Tongue (tissue), 2 donors: ENCODE results near the gene NCKAP1. TPM values are rescaled to one million over a fixed set of nuclear protein-coding genes. Genes with fewer than 3 reads are reported as not detected.

Experiments
- DNase-seq: peaks from one replicate; pipeline ENCODE4 v3.0.0-alpha.2; 2015
- total RNA-seq: library from RNA; depleted of rRNA; stranded (reverse); fragments of >200 nt; gene quantifications from one replicate; pipeline ENCODE4 v1.2.3, GENCODE V29; 2014

Gene NCKAP1
- total RNA-seq, 1 donor from 2014 or later = 188 TPM

DNA sequence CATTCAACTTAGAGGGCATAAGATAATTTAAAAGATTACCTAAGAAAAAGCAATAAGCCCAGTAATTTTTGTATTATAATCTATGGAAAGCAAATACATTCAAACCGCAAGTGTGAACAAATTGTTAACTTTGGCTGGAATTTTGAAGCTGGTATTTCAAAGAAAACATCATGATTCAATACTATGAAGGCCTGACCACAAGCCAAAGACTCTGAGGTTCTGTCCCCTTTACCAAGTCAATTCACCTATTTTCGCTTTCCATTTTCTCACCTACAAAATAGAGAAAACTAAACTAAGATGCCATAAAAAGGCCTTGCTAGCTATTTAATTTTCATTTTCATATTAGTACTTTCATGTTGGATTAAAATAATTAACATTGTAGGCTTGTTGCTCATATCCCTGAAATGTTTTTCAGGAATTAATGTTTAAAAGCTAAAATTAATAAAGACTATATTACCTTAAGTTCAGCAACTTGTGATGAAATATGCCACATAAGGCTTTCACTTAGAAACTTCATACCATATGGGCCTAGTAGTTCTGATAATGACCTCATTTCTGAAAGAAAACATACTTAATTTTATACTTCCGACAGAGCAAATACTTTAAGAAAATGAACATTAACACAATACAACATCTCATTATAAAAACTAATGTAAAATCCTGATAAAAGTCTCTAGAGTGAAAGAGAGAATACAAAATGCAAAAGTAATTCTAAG, 86.2 kb downstream of the NCKAP1 start:
- no peak for DNase-seq

DNA sequence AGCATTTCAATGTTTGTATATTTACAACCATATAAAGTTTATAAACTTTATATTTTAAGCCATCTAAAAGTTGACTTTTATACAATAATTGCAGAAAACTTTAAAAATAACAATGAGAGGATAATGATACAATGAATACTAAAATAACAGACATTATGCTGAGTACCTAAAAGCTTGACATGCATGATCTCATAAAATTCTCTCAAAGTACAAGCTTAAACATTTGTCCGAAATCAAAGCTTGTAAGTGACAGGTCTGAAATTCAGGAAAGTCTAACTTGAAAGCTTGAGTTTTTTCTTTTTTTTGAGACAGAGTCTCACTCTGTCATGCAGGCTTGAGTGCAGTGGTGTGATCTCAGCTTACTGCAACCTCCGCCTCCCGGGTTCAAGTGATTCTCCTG, 87.7 kb downstream of the NCKAP1 start:
- no peak for DNase-seq

DNA sequence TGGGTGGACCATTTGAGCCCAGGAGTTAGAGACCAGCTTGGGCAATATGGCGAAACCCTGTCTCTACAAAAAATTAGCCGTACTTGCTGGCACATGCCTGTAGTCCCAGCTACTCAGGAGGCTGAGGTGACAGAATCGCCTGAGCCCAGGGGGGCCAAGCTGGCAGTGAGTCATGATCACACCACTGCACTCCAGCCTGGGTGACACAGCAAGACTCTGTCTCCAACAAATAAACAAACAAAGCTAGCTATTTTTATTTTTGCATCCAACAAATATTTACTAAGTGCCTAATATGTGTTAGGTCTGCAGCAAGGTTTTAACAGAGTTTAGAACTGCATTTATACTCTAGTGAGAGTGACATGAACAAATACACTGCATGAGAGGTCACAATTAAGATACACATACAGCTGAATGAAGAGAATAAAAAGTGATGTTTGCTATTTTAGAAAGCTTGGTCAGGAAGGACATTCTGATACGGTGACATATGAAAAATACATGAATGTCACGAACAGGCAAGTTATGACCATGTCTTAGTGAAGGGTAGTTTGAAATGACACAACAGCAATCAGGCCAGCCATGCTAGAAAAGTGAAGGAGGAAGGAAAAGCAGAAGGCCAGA, 88.6 kb downstream of the NCKAP1 start:
- DNase-seq = no peak

DNA sequence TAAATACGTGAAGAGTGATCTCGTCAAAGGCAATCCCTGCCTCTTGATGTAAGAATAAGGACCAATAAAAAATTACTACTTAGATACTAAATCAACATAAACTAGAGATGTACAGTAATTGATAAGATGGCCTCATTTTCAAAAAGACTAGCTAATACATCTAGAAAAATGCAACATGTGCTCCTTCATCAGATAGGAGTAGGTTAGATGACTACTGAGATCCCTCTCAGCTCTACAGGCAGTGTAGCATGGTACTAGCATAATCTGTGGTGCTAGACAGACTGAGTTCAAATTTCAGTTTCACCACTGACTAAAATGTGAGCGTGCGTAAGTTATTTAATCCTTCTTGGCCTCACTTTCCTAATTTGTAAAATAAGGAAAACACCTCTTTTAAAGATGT, 89.2 kb downstream of the NCKAP1 start:
- no peak for DNase-seq

DNA sequence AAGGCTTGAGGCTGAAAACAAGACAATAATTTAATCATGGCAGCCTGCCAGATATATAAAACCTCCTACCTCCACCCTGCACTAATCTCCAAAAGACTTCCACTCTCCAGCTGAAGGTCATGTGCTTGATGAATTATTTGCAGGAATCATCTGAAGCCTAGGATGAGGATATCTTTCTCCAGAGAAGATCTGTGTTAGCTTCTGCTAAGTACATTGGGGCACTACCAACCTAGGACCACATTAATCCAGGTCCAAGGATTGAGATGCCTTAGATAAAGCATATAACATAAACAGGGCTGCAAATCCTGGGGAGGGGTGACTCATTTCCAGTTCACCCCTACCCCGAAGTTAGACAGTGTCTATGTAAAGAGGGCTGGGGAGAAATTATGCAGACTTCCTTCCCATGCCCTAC, 91.3 kb downstream of the NCKAP1 start:
- peak; percentile 7 for DNase-seq

DNA sequence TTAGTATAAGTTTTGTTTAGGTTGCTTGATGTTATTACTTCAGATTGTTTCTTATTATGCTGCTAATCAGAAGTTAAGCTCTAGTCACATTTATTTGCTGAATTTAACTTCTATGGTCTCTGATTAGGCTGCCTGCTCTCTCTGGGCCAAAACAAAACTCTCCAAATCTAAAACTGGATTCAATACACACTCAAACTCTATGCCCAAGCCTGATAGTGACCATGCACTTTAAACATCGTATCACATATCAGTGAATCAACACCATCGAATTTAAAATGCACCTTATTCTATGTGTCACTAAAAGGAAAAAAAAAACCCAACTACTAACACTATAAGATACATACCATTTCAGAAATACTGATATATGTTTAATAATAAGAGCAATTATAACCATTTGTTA, 94.9 kb downstream of the NCKAP1 start:
- DNase-seq = no peak

DNA sequence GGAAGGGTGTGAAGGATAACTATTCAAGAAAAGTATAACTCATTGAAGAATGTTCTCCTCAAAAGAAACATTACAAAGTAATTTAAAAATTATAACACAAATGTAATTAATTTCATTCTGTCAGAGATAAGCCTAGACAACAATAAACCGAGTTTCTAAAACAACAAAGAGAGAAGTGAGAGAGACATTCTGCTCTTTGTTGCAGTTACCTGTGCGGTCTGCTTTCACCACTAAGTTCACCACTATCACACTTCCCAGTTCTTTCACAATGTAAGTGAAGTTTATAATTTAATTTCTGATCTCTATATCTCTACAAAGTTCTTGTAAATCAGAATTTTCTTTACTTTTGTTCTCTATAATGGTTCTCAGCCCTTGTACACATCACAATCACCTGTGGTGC, 95.5 kb downstream of the NCKAP1 start:
- DNase-seq = no peak

DNA sequence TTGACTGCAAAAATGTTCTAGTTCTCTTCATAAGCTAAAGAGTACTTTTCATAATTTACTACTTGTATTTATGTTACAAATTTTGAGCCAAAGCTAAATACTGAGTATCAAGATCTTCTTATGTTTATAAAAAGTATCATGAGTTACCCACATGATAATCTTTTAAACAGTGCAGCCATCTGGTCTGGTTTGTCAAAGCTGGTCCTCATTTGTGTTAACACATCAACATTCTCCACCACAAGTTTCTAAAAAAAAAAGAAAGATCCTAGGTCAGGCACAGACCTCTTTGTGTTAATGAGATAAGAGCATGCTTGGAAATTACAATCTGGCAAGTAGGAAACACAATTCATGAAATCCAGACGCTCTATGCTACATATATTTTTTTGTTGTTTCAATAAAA, 96.3 kb downstream of the NCKAP1 start:
- peak; percentile 28 for DNase-seq

DNA sequence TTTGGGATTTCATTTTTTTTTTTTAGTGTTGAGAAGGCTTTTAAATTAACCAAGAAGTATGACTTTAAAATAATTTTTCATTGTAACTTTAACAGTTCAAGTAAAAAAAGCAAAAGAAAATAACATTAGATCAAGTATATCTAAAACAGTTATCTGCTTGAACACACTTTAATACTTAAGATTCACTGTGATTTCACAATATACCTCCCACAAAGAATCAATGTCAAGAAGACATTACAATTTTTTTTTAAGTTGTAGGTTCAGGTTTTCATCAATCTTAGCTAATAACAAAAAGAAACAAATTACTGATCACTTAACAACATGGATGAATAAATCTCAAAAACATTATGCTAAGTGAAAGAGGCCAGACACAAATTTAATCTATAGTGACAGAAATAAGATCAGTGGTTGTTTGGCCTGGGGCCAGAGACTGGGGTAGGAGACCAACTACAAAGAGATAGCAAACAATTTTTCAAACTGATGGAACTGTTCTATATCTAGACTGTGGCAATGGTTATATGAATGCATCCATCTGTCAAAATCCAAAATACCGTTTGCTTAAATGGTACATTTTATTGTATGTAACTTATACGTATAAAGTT, 97.0 kb downstream of the NCKAP1 start:
- peak; percentile 50 for DNase-seq

DNA sequence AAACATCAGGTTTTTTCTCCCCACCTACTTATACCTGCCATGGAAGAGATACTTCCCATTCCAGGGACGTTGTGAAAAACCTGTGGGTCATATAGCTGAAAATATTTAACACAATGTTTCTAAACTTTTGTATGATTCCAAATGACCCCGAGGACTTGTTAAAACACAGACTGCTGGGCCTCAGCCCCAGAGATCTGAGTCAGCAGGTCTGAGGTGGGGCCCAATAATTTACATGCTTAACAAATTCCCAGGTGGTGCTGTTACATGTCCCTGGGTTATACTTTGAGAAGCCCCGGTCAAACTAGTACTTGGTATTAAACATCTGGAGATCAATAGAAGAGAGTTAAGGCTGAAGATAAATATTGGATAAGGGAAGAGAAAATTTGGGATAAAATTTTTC, 100.4 kb downstream of the NCKAP1 start:
- no peak for DNase-seq

DNA sequence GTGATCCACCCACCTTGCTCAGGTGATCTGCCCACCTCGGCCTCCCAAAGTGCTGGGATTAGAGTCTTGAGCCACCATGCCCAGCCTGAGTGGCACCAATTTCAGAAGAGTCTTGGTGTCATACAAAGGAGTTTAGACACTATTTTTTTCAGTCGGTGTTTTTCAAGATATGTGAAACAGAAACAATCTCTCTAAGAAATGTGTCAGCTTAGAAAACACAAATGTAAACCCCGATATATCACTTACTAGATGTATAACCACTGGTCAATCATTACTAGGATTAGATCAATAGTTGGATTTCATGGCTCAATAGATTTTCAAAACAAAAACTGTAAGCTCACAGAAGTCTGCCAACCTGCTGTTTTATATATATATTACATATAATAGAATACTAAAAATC, 104.6 kb downstream of the NCKAP1 start:
- DNase-seq = no peak

DNA sequence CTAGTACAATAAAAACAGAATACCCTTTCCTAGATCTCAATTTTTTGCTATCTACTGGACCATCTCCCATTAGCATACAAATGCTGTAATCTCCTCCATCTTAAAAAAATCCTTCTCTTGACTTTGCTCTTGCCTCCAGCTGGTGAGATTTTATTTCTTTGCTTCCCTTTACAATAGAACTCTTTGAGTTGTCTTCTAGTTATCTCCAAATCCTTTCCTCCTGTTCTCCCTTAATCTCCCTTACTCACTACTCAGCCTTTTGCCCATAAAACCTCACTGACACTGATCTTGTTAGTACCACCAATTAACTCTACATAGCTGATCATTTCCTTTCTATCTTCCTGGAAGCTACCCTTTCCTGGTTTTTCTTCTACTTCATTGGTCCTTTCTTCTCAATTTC, 108.3 kb downstream of the NCKAP1 start:
- no peak for DNase-seq

DNA sequence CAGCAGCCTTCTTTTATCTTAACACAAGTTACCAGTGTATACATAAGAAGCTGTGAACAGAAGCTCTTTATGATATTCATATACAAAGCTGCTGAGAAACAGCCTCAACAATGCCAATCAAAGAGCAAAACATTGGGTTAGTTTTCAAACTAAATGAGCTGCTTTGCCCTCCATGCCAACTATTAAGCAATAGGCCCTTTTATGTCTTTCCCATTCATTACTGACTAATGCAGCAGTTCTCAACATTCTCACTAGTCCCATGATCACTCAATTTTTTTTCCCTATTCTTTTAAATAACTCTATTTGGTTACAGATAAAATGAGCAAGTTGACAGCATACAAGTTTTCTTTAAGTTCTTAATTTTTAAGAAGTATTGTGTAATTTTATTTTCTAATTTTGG, 114.0 kb downstream of the NCKAP1 start:
- no peak for DNase-seq

DNA sequence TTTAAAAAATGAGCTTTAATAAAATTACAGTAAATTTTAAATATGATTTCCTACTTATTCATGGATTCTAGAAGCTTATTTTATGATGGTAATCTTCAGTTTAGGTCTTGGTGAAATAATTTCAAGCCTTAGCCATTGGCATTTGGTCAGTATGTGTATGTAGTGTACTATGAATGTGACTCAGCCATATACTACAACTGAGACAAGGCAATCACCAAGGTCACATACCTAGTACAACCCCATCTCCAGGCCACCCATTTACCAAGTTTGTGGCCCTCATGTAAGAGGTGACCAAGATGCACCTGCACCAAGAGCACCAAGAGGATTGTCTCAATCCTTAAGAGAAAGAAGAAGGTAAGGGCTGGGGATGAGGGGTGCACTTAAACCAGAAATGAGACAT, 117.0 kb downstream of the NCKAP1 start:
- DNase-seq = no peak

DNA sequence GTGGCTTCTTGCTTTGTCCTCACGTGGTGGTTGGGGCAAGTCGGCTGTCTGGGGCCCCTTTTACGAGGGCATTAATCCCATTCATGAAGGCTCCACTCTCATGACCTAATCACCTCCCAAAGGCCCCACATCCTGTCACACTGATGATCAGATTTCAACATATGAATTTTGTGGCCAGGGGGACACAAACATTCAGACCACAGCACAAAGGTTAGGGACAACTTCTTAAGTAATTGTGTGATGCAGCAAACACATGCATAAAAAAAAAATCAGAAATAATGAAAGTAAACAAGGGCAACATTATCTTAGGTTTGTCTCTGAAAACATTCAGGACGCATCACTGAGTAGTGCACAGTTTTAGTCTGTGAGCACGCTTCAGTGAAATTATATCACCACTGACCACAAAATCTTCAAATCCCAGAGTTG, 117.6 kb downstream of the NCKAP1 start:
- no peak for DNase-seq

DNA sequence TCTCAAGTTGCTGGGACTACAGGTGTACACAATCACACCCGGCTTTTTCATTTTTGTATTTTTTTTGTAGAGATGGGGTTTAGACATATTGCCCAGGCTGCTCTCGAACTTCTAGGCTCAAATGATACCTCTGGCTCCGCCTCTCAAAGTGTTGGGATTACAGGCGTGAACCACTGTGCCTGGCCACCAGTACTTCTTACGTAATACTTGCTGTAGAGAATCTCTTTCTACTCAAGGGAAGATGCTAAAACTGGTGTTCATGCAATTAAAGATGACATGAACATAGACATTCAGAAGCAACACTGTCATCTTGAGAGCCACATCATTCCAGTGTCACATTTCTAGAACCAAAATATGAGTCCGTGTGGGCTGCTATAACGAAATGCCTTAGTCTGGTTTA, 118.2 kb downstream of the NCKAP1 start:
- no peak for DNase-seq

DNA sequence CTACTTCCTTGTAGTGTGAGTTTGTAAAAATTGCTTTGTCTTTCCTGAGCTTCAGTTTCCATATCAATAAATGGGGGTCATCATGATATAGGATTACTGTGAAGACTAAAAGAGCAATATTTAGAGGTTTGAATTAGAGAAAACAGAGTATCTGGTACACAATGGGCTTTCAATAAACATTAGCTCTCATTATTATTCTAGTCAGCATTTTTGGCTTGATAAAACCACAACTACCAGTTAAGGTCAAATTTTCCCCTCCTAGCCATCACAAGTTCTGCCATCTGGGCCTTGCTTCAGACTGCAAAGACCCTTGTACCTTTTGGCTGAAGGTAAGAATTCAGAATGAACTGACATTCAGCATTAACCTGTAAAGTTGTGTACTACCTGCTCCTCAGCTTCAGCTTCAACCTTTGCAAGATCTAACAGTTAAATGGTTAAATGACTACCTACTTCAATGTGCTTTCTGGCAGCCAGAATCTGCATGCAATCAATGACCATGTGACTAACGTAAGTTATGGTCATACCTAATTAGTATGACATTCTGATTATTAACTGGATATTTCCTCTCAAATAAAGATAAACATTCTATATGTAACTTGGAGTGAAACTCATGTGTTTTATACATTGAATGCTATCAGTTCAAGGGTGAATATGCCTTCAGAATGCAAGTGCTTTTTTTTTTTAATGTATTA, 119.2 kb downstream of the NCKAP1 start:
- DNase-seq = no peak

DNA sequence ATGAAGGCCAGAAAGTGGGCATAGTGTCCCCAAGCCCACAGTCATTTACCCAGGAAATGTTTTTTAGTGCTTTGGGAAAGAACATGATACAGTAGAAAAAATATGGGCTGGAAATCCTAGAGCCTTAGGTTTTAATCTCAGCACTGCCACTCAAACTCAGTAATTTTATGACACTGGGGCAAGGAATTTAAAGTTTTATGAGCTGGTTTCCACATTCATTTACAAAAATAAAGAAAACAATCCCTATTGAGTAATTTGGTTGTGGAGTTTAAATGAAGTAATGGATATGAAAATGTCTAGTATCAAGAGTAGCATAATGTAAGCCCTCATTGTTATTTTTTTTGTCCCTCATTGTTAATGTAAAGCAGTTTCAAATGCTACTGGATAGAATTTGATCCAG, 120.3 kb downstream of the NCKAP1 start:
- DNase-seq = no peak

DNA sequence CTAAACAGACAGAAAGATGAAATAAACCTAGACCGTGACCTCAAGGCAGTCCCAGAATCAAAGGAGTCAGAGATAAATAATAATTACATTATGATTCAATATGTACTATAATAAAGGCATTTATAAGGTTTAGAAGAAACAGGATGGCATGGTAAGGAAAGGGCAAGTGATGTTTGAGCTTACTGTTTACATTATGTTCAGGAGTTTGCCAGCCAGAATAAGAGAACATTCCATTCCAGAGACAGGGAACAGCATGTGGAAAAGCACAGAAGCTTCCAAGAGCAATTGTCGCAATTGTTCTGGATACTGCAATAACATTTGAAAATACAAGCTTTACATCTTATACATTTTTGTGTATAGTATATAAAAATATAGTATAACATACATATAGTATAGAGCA, 121.8 kb downstream of the NCKAP1 start:
- DNase-seq = no peak

DNA sequence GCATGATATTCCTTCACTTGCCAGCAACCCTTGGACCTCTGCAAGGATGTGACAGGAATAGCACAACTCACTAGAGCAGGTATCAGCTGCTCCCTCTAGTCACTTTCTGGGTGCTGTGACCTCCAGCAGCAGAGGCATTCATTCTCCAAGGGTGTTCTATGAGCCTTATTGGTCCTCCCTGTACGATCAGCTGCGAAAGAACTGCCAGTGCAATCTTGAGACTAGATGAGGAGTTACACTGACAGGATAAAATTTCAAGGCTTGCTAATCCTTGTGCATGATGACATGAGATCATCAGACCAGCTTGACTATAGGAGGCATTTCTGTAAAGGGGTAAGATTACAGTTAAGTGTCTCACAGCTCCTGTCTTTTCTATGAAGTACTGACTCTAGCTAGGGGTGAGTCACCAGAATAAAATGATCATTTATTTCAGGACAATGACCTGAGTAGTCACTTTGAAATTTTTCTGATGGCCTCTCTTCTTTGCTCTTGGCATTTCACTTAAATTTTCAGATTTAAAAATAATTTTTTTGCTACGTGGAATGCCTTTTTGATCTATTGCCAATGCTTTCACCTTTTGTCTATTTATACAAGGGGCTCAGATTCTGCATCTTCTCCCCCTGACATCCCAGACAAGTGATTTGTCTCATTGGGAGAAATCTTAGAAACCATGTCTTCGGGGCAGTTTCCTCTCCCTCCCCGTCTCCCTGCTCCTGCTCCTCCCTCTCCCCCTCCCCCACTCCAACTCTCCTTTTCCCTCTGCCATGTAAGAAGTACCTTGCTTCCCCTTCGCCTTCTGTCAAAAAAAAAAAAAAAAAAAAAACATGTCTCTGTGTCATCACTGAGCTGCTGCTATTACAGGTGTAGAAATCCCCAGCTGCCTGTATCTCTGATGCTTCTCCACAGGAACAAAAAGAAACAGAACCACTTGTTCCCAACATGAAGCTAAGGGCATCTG, 122.6 kb downstream of the NCKAP1 start:
- DNase-seq = peak; percentile 70

DNA sequence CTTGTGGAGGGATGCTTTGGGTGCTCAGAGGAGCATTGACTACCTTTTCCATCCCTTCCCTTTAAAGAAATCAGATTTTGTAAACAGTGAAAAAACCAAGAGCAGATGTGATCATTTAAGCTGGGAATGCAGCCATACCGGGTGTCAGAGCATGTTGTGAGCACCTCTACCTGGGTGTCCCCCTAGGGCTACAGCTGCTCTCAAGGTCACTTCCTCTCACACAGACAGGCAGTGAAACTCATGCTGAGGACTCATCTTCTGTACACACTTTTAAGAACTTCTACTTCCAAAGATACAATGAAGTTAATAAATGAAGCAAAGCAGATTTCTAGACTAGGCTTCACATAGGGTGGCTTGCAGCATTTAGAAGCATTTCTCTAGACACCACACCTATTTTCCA, 123.4 kb downstream of the NCKAP1 start:
- no peak for DNase-seq

DNA sequence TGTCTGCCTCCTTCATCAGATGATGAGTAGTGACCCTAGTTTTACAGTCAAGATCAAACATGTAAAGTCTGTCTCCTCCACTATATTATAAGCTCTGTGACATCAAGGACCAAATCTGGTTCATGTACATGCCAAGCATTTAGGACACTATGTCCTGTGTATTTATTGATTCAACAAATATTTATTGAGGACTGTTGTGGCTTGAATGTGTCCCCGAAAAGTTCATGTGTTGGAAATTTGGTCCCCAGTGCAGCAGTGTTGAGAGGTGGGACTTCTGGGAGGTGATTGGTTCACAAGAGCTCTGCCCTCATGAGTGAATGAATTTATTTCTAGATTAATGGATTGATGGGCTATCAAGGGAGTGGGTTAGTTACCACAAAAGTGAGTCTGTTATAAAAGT, 125.2 kb downstream of the NCKAP1 start:
- no peak for DNase-seq
